ENCODE data around the gene CNTD1.
"Not testable (repeated sequence)": the region's sequence is repeated elsewhere in the genome, so short reads cannot be mapped to it uniquely, and the experiment has no call there.

Gene CNTD1

DNA sequence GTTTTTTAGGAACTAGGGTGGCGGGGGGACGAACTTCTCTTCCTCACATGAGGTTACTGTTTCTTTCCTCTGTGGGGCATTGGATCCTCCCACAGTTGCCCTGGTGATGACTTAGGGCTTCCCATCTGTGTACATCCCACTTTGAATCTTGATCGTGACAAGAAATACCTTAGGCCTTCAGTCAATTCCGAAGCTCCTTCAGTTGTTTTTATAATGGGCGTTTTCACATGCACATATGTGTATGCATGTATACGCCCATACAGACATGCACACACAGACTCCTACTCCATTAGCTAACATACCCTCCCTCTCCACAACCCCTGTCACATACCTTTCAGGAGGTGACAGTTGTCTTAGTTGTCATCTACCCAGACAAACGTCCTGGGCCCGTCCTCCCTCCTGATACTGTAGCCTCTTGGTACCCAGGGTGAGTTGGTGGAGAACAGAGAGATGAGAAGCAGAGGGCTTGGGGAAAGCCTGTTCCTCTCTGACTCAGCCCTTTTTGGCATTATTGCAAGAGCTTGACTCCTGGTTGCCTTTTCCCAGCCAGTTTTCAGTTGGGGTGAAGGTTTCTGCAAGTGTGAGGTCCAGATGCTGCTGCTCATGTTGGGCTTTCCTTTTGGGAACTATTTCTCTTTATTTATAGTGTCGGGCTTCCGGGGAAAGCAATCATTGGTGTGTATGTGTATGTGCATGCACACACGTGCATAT is 43.5 kb downstream of the CNTD1 start:
- no peak for TF ChIP-seq POLR2A (IDR thresholded peaks at IDR 0.05; ENCODE audit: low read depth, low read length)
- DNase-seq (ENCODE audit: insufficient read length, low spot score) (no peak), FAIRE-seq (no peak)

DNA sequence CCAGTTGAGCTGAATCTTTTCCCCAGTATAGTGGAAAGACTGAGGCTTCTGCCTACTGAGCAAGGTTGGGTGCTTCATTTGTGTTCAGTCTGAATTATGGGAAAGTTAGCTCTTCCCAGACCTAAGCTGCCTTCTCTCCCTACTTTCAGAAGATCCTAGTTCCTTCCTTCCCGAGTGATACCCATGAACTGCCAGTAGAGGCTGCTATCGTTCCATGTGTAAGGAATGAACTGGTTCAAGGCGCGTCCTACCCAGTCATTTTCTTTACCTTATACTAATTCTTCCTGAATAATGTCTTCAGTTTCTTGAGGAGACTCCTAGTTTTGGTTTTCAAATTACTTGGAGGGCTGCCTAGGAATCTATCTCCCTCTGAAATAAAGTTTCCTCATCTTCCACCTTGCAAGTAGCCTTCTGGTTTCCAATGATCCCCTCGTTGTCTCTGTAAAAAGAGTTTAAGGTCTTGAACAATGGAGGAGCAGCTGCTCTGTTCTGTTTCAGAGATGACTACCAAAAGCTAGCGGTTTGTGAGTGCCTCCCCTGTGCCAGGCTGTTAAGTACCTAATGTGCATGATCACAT is 44.8 kb downstream of the CNTD1 start:
- TF ChIP-seq POLR2A (IDR thresholded peaks at IDR 0.05; ENCODE audit: low read depth, low read length), result no peak
- no peak for FAIRE-seq
- peak; percentile 61 for DNase-seq (ENCODE audit: insufficient read length, low spot score)

DNA sequence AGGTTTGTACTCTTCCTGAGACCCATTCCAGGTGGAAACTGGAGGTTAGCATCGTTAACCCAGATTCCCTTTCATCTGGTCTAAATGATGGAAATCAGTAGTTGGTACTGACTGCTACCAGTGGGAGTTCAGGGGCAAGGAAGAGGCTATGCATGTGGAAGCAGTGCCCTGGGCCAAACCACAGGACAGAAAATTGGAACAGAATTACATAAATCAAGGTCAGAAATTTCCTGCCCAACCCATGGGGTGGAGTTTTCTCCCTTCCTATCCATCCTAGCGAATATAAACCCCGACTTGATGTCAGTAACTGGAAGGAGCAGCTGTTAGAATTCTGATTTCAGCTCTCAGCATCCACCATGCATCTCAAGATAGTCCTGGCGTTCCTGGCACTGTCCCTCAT is 45.6 kb downstream of the CNTD1 start, which contains the start of gene AOC2:
Gene AOC2 (plus strand): TSS at position 310 of the 400 bp plus-strand sequence. CDS start 47 bp downstream, at position 357.
- no peak for FAIRE-seq
- no peak for TF ChIP-seq POLR2A (IDR thresholded peaks at IDR 0.05; ENCODE audit: low read depth, low read length)
- DNase-seq (ENCODE audit: insufficient read length, low spot score), result no peak

DNA sequence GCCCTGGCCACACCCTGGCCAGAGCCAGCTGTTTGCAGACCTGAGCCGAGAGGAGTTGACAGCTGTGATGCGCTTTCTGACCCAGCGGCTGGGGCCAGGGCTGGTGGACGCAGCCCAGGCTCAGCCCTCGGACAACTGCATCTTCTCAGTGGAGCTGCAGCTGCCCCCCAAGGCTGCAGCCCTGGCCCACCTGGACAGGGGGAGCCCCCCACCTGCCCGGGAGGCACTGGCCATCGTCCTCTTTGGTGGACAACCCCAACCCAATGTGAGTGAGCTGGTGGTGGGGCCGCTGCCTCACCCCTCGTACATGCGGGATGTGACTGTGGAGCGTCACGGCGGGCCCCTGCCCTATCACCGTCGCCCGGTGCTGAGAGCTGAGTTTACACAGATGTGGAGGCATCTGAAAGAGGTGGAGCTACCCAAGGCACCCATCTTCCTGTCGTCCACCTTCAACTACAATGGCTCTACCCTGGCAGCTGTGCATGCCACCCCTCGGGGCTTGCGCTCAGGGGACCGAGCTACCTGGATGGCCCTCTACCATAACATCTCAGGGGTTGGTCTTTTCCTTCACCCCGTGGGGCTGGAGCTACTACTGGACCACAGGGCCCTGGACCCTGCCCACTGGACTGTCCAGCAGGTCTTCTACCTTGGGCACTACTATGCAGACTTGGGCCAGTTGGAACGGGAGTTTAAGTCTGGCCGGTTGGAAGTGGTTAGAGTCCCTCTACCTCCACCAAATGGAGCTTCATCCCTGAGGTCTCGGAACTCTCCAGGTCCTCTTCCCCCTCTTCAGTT is 46.3 kb downstream of the CNTD1 start:
- no peak for DNase-seq (ENCODE audit: insufficient read length, low spot score)
- TF ChIP-seq POLR2A (IDR thresholded peaks at IDR 0.05; ENCODE audit: low read depth, low read length), result no peak
- FAIRE-seq, result no peak

DNA sequence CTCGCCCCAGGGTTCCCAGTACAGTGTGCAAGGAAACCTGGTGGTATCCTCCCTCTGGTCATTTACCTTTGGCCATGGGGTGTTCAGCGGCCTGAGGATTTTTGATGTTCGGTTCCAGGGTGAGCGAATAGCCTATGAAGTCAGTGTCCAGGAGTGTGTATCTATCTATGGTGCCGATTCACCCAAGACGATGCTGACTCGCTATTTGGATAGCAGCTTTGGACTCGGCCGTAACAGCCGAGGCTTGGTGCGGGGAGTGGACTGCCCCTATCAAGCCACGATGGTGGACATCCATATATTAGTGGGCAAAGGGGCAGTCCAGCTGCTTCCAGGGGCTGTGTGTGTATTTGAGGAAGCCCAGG is 46.9 kb downstream of the CNTD1 start:
- no peak for DNase-seq (ENCODE audit: insufficient read length, low spot score)
- no peak for FAIRE-seq
- no peak for TF ChIP-seq POLR2A (IDR thresholded peaks at IDR 0.05; ENCODE audit: low read depth, low read length)

DNA sequence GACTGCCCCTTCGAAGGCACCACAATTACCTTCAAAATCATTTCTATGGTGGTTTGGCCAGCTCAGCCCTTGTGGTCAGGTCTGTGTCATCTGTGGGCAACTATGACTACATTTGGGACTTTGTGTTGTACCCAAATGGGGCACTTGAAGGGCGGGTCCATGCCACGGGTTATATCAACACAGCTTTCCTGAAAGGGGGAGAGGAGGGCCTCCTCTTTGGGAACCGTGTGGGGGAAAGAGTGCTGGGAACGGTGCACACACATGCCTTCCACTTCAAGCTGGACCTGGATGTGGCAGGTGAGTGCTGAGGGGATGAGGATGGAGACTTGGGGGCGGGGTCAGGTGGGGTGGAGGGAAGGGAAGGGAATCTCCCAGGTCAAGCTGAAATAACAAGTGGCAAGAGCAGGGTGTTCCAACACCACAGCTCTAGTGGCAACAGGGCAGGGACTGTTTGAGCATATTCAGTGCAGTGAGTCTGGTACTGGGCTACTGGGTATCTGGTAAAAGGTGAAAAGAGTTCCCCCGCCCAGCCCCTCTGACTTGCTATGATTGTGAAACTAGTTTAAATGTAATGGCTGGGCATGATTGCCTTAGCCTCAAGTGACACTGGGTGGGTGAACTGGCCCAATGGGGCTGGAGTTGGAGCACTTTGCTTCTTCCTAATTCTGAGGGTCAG is 47.4 kb downstream of the CNTD1 start:
- no peak for TF ChIP-seq POLR2A (IDR thresholded peaks at IDR 0.05; ENCODE audit: low read depth, low read length)
- DNase-seq (ENCODE audit: insufficient read length, low spot score) (peak; percentile 59), FAIRE-seq (no peak)

DNA sequence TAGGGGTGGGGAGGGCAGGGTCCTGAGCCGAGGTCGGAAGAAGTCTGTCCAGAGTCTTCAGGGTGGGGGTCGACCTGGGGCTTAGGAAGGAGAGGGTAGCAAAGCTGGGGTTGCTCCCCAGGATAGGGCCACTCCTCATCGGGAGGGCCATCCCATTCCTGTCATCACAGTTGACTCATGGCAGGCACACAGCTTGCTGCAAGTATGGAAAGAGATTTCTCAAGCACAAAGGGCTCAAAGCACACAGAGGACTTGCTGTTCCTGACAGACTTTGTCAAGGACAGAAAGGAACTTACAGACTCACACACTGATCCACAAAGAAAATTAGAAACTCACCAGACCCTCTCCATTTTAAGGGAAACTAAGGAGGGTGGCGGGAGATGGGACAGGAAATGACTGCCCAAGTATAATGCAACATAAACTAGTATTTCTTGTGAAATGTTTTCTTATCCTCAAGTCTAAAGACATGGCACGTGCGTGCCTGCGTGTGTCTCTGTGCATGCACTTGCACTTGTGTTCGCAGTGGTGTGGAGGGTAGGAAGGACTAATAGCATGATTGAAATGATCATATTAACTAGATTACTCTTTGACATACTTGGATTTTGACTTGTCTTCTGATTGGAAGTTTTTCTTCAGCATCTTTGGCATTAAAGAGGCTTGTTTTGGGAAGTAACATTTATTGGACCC is 48.1 kb downstream of the CNTD1 start:
- FAIRE-seq, result no peak
- DNase-seq (ENCODE audit: insufficient read length, low spot score), result no peak
- TF ChIP-seq POLR2A (IDR thresholded peaks at IDR 0.05; ENCODE audit: low read depth, low read length), result no peak

DNA sequence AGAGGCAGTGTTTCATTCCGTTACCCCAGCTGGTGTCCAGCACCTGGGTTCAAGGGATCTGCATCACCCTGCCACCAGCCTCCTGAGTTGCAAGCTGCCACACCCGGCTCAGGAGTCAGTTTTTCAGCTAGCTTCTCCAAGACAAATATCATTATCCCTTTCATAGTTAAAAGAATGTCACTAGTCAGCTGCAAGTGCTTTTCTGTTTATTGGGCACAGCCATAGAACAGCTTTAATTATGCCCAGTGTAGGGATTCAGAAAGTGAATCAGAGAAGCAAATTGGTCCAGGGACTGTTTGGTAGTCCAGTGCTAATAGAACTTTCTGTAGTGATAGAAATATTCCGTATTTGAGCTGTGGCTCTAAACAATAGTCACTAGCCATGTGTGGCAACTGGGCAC is 49.4 kb downstream of the CNTD1 start:
- FAIRE-seq, result no peak
- no peak for DNase-seq (ENCODE audit: insufficient read length, low spot score)
- TF ChIP-seq POLR2A (IDR thresholded peaks at IDR 0.05; ENCODE audit: low read depth, low read length), result no peak

DNA sequence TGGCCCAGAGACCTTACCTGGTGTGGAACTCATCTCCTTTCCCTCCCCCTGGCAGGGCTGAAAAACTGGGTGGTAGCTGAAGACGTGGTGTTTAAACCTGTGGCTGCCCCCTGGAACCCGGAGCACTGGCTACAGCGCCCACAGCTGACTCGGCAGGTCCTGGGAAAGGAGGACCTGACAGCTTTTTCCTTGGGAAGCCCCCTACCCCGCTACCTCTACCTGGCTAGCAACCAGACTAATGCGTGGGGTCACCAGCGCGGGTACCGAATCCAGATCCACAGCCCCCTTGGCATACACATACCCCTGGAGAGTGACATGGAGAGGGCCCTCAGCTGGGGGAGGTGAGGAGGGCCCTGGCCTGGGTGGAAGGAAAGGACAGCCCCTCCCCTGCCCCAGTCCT is 50.4 kb downstream of the CNTD1 start:
- DNase-seq (ENCODE audit: insufficient read length, low spot score) (no peak), FAIRE-seq (no peak)
- TF ChIP-seq POLR2A (IDR thresholded peaks at IDR 0.05; ENCODE audit: low read depth, low read length), result no peak

DNA sequence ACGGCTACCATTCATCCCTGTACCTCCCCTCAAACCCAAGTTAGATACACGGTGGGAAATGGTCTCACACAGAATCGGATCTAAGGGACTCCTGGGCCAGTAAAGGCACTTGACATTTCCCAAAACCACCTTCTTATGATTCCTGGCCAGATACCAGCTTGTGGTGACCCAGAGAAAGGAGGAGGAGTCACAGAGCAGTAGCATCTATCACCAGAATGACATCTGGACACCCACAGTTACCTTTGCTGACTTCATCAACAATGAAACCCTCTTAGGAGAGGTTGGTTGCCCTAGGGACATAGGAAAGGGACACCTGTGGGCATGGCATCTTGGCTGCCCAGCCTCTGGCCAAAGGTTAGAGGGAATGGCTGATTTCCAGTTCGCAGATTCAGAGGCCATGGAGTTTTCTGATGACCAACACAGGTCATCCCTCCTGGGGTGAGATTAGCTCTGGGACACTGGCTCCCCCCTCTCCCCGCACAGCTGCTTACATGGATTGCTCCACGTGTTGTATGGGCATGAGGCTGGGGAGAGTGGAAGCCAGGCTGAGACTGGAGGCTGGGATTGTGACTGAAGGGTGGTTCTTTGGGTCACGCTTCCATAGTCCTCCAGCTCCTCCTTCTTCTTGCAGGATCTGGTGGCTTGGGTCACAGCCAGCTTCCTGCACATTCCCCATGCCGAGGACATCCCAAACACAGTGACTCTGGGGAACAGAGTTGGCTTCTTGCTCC is 51.0 kb downstream of the CNTD1 start:
- FAIRE-seq (no peak), DNase-seq (ENCODE audit: insufficient read length, low spot score) (no peak)
- no peak for TF ChIP-seq POLR2A (IDR thresholded peaks at IDR 0.05; ENCODE audit: low read depth, low read length)

DNA sequence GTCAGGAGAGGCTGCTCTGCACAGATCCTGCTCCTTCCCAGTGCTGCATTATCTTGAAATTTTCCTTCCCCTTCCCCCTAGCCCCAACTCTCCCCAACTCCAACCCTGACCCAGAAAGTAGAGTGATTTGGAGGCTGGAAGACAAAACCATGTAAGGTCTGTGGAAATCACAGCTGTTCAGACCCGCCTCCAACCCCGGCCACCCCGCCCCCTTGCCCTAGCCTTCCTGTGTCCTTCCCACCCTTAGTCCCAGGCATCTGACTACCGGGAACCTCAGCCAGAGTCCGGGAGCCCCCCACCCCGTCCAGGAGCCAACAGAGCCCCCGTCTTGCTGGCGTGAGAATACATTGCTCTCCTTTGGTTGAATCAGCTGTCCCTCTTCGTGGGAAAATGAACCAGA is 52.3 kb downstream of the CNTD1 start, which contains the start of gene AOC3:
Gene AOC3 (plus strand): TSS at position 246 of the 400 bp plus-strand sequence. CDS start 145 bp downstream, at position 391.
- FAIRE-seq (no peak), DNase-seq (ENCODE audit: insufficient read length, low spot score) (no peak)
- TF ChIP-seq POLR2A (IDR thresholded peaks at IDR 0.05; ENCODE audit: low read depth, low read length), result no peak

DNA sequence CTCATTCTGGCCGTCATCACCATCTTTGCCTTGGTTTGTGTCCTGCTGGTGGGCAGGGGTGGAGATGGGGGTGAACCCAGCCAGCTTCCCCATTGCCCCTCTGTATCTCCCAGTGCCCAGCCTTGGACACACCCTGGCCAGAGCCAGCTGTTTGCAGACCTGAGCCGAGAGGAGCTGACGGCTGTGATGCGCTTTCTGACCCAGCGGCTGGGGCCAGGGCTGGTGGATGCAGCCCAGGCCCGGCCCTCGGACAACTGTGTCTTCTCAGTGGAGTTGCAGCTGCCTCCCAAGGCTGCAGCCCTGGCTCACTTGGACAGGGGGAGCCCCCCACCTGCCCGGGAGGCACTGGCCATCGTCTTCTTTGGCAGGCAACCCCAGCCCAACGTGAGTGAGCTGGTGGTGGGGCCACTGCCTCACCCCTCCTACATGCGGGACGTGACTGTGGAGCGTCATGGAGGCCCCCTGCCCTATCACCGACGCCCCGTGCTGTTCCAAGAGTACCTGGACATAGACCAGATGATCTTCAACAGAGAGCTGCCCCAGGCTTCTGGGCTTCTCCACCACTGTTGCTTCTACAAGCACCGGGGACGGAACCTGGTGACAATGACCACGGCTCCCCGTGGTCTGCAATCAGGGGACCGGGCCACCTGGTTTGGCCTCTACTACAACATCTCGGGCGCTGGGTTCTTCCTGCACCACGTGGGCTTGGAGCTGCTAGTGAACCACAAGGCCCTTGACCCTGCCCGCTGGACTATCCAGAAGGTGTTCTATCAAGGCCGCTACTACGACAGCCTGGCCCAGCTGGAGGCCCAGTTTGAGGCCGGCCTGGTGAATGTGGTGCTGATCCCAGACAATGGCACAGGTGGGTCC is 52.9 kb downstream of the CNTD1 start:
- not testable (repeated sequence) for DNase-seq (ENCODE audit: insufficient read length, low spot score); FAIRE-seq

All from H54 (cell line).